Esophagus (tissue), 2 donors: ENCODE results near the gene SERTAD2. TPM values are rescaled to one million over a fixed set of nuclear protein-coding genes. Genes with fewer than 3 reads are reported as not detected.

Experiments
- H3K27ac ChIP-seq, 2 donors: one replicate each; pipeline ENCODE4 v1.5.1; 2013; ENCODE audit warnings: low read depth in 2 of 2, mild to moderate bottlenecking in 2 of 2, inconsistent platforms in 1 of 2, low read length in 1 of 2, moderate library complexity in 1 of 2
- H3K27me3 ChIP-seq, 2 donors: one replicate each; pipeline ENCODE4 v1.6.1; 2013; ENCODE audit warnings: low read length in 2 of 2, control low read depth in 1 of 2, mild to moderate bottlenecking in 1 of 2; ENCODE audit not compliant: insufficient read depth in 2 of 2, control insufficient read depth in 1 of 2
- H3K36me3 ChIP-seq, 2 donors: one replicate each; pipeline ENCODE4 v1.6.1; 2013; ENCODE audit warnings: low read length in 1 of 2; ENCODE audit not compliant: control insufficient read depth in 2 of 2, insufficient read depth in 2 of 2
- H3K4me1 ChIP-seq, 2 donors: one replicate each; pipeline ENCODE4 v1.6.1; 2013; ENCODE audit warnings: low read length in 1 of 2; ENCODE audit not compliant: control insufficient read depth in 2 of 2, insufficient read depth in 2 of 2
- H3K4me3 ChIP-seq, 2 donors: one replicate each; pipeline ENCODE4 v1.5.1; 2013; ENCODE audit warnings: low read length in 2 of 2, mild to moderate bottlenecking in 2 of 2, low read depth in 1 of 2, moderate library complexity in 1 of 2
- H3K9me3 ChIP-seq, 2 donors: one replicate each; pipeline ENCODE4 v1.6.1; 2013; ENCODE audit warnings: mild to moderate bottlenecking in 2 of 2, low read depth in 1 of 2, low read length in 1 of 2, moderate library complexity in 1 of 2; ENCODE audit not compliant: control insufficient read depth in 2 of 2, insufficient read depth in 1 of 2
- WGBS, 2 donors: extraction: QIAGEN DNeasy Blood & Tissue Kit; methylation state at CpG; one replicate each; pipeline ENCODE4 v1.1.7; 2013; 5-methylcytosine and 5-hydroxymethylcytosine counted together
- polyA plus RNA-seq, 2 donors: library from polyadenylated mRNA; stranded (reverse); fragments of 200-250 nt; gene quantifications; one replicate each; pipeline ENCODE4 v1.2.3, GENCODE V29; 2013
- donor health status: healthy with polysubstance abuse.
- donor health status: Bipolar disorder and iron deficiency.

SERTAD2 gene
- polyA plus RNA-seq, 2 donors, result 13.6 to 22.9 TPM

GRCh38 chr2:64632835-64633819, 20.6 kb downstream of the SERTAD2 start:
- WGBS, 2 donors, result 53 to 72% methylated on average over 9 of the region's 9 CpGs
- Histone ChIP-seq H3K27me3 (no peaks in the 10 kb centered on the region), H3K9me3 (no peaks in the 10 kb centered on the region), H3K4me3 (no peak overlapping the region), H3K4me1 (peaks cover 2 to 7% of the 10 kb centered on the region in 2 donors), H3K36me3 (peaks cover 6 to 17% of the 10 kb centered on the region in 2 donors), H3K27ac (no peak overlapping the region)

- Histone ChIP-seq H3K27me3 (no peaks in the 10 kb centered on the region), H3K9me3 (no peaks in the 10 kb centered on the region), H3K36me3 (peaks cover 6 to 17% of the 10 kb centered on the region in 2 donors), H3K27ac (no peak overlapping the region), H3K4me1 (peaks cover 5 to 11% of the 10 kb centered on the region in 2 donors), H3K4me3 (no peak overlapping the region)
- WGBS, 2 donors, result 78 to 82% methylated on average over 3 of the region's 3 CpGs
Observed at GRCh38 chr2:64631771-64632170, 21.9 kb downstream of the SERTAD2 start.

DNA sequence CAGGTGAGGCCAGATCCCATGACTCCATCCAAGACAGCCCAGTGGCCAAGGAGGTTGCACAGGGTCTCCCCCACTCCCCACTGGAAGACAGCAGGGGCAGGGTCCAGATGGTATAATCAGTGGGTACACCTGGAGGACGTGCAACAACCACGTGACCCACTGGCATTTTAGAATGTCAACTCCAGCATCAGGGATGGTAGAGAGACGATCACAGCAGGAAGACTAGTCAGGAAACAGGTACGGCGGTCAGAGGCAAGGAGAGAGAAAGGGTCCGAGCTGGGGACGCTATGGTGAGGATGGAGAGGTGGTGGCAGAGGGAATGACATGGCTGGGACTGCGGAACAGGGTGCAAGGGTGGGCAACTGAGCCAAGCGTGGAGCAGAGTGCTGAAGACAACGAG, 23.0 kb downstream of the SERTAD2 start:
- Histone ChIP-seq H3K27ac (no peak overlapping the region), H3K36me3 (peaks cover under 1 to 10% of the 10 kb centered on the region in 2 donors), H3K4me3 (no peak overlapping the region), H3K4me1 (peaks cover 5 to 8% of the 10 kb centered on the region in 2 donors), H3K9me3 (no peaks in the 10 kb centered on the region), H3K27me3 (no peaks in the 10 kb centered on the region)
- WGBS, 2 donors, result 91 to 92% methylated on average over 10 of the region's 10 CpGs

- WGBS, 2 donors, result 82 to 86% methylated on average over 7 of the region's 7 CpGs
- H3K4me1 ChIP-seq, result peaks cover 5 to 8% of the 10 kb centered on the region in 2 donors
- no peaks in the 10 kb centered on the region for H3K27me3 ChIP-seq
- no peak overlapping the region for H3K4me3 ChIP-seq
- no peaks in the 10 kb centered on the region for H3K9me3 ChIP-seq
- peak overlapping the region in 1 of 2 donors; percentile 6 for H3K27ac ChIP-seq
- peaks cover 0 to 8% of the 10 kb centered on the region in 2 donors for H3K36me3 ChIP-seq
Observed at GRCh38 chr2:64629875-64630274, 23.8 kb downstream of the SERTAD2 start.

DNA sequence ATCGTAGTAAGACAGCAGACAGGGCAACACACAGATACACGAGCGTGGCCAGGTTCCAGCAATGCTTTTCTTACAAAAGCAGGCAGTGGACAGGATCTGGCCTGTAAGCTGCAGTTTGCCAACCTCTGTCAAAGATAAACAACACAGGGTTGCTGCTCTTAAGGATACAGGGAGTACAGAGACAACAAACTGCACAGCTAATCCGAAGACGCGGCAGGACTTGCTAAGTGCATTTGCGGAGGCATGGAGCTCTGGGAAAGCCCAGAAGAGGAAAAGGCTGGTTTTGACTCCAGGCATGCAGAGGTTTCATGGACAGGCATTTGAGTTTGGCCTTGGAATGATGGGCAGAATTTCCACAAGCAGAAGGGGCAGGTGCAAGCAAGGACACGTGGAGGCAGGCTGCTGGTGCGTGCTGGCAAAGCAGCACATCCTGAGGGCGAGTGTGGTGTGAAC, 24.4 kb downstream of the SERTAD2 start:
- WGBS, 2 donors, result 47 to 51% methylated on average over 10 of the region's 10 CpGs
- Histone ChIP-seq H3K9me3 (no peaks in the 10 kb centered on the region), H3K27me3 (no peaks in the 10 kb centered on the region)

DNA sequence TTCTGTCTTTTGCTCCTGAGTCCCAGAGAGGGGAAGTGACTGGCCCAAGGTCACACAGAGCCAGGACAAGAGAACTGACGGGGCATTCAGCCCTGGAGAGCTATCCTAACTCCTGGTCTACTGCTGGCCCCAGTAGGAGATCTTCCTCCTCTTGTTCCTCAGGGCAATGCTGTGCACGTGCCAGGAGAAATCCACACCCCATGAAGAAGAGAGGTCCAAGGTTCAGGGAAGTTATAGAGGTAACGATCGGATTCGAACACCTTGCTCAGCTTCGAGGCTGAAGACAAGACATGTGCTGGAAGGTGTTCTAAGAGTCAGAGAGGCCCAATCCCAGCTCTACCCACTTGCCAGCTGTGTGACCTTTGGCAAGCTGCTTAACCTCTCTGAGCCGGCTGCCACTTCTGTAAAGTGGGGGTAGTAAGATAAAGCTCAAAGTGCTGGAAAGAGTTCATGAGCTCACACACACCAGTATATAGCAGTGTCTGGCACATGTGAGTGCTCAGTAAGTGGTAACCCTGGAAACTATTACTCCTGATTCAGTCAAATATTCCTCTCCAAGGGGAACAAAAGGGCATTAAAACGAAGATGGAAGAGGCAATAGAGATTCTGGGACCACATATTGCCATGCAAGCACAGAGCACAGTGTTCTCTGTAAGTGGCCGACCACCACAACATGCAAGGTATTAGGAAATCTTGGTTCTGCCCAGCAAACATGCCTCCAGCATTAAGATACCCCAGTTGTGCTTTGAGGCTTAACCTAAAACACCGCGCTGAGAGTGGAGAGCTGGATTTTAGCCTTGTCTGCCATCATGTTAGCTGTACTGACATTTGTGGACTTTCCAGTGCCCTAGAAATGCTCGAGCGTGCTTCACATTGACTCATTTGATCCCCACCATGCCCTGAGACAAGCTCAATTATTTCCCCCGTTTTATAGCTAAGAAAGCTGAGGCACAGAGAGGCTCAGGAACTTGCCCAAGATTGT, 25.6 kb downstream of the SERTAD2 start:
- no peaks in the 10 kb centered on the region for H3K9me3 ChIP-seq
- H3K27me3 ChIP-seq, result no peaks in the 10 kb centered on the region
- 64 to 70% methylated on average over 14 of the region's 14 CpGs for WGBS, 2 donors
- H3K4me3 ChIP-seq, result no peak overlapping the region
- H3K27ac ChIP-seq, result peak overlapping the region; percentile 12 to 17
- peaks cover 0 to 6% of the 10 kb centered on the region in 2 donors for H3K36me3 ChIP-seq
- H3K4me1 ChIP-seq, result peaks cover 5 to 8% of the 10 kb centered on the region in 2 donors

More for the DNA sequence above, 24.4 kb downstream of the SERTAD2 start:
- H3K36me3 ChIP-seq, result peaks cover 0 to 7% of the 10 kb centered on the region in 2 donors
- peak overlapping the region in 1 of 2 donors; percentile 35 for H3K27ac ChIP-seq
- H3K4me1 ChIP-seq, result peaks cover 5 to 8% of the 10 kb centered on the region in 2 donors
- H3K4me3 ChIP-seq, result no peak overlapping the region

DNA sequence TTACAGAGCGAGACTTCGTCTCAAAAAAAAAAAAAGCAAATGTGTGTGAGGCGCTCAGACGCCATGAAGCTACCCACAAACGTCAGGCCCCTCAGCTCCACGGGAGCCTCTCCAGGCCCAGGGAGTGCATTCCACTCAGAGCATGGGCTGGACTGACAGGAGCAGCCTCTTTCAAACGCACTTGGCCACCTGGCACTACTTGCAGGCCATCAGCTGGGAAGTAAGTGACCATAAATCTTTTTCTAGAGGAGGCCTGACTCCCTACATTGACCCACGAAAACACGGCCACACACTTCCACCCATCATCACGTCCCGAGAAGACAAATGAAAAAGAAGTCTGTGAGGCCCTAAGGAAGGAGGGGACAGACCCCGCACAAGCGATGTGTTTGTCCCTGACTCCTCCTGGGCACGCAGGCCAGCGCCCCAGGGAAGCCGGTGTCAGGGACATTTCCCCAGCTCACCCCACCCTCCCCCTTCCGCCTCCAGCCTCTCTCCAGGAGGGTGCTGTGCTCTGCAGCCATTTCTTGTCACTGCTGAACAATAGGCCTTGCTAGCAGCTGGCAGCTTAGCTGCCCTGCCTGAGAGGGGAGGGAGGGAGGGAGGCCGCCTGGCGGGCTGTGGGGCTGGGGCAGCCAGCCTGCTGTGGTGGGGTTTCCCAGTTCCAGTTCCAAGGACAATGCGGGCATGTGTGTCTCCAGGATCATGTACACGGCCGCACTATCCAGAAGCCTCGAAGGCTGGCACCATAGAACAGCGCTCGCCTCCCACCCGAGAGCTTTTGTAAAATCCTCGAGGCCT, 26.6 kb downstream of the SERTAD2 start:
- WGBS, 2 donors, result 59 to 61% methylated on average over 27 of the region's 27 CpGs
- H3K27ac ChIP-seq, result peak overlapping the region in 1 of 2 donors; percentile 5
- H3K9me3 ChIP-seq, result no peaks in the 10 kb centered on the region
- H3K4me1 ChIP-seq, result peaks cover 5 to 6% of the 10 kb centered on the region in 2 donors
- H3K27me3 ChIP-seq, result no peaks in the 10 kb centered on the region
- no peak overlapping the region for H3K4me3 ChIP-seq
- peaks cover 0 to 6% of the 10 kb centered on the region in 2 donors for H3K36me3 ChIP-seq

DNA sequence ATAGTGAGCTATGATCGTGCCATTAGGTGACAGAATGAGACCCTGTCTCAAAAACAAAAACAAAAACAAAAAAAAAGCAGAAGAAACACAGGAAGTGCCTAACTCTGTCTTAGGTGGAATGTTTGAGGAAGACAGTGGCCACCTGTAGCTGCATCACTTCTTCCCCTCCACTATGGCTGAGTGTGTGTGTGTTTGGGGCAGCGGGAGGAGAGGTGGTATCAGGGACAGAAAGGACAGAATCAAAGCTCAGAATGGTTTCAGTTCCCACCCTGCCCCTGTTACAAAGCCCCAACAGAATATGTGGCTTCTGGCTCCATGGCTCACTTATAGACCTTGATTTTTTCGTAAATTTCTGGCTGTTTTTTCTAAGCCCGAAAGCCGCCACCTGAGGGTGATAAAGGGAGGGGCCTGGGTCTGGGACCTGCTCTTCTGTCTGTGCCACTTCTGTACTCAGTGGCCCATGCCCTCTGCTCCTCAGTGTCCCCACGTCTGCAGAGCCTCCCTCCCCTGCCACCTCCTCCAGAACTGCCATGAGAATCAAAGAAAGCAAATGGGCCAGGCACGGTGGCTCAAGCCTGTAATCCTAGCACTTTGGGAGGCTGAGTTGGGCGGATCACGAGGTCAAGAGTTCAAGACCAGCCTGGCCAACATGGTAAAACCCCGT, 27.4 kb downstream of the SERTAD2 start:
- H3K27me3 ChIP-seq, result no peaks in the 10 kb centered on the region
- no peak overlapping the region for H3K27ac ChIP-seq
- peaks cover 0 to 6% of the 10 kb centered on the region in 2 donors for H3K36me3 ChIP-seq
- no peaks in the 10 kb centered on the region for H3K9me3 ChIP-seq
- 79 to 82% methylated on average over 10 of the region's 10 CpGs for WGBS, 2 donors
- peaks cover 5 to 6% of the 10 kb centered on the region in 2 donors for H3K4me1 ChIP-seq
- no peak overlapping the region for H3K4me3 ChIP-seq
